ENCODE results near the gene DSN1.

DNA sequence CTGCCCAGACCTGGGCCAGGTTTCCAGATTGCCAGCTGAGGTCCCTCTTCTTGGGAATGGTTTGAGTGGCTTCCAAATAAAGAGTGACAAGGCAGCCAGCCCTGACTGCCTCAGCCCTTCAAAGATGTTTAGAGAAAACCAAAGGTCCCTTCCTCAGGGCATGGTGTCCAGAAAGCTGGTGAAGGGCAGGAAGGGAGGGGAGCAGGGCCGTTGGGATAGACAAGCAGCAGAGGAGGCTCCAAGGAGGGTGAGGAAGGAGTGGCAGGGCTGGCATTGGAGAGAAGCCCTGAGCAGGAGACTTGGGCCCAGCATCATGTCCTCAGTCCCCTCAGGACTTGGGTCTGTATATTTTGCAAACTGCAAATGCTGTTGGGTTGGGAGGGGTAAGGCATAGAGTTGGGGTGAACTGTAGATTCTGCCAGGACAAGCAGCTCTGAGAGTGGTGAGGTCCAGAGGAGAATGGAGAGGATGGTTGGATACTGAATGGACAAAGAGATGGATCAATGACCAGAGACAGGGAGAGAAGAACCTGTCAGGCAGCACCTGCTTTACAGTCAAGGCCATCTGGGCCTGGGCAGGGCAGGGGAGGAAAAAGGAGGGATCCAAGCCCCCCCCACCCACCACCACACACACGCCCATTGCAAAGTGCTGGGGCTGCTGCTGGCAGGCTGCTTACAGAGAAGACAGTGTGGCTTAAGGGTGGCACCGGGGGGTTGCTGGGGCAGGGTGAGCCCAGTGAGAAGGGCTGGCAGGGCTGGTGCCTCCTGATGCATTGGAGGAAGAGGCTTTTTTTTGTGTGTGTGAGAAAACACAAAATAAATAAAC is 5.5 kb upstream of the DSN1 start:
- TF ChIP-seq CTCF (IDR thresholded peaks at IDR 0.05), result no peak
- TF ChIP-seq POLR2A (IDR thresholded peaks at IDR 0.05), result no peak
